K562 (cell line): ENCODE data around the gene SPIB. TPM values are rescaled to one million over a fixed set of nuclear protein-coding genes. Genes with fewer than 3 reads are reported as not detected.
A peak's percentile ranks its signal among the peaks of the same experiment; 100 is the strongest.

Experiments
- E2F6 ChIP-seq, 2 experiments: IDR thresholded peaks; 2 replicates each; pipeline ENCODE4 v1.6.1; 2011; ENCODE audit warnings: borderline replicate concordance in 1 of 2, control low read depth in 1 of 2, low read depth in 1 of 2, low read length in 1 of 2, mild to moderate bottlenecking in 1 of 2, mixed read lengths in 1 of 2, moderate library complexity in 1 of 2; ENCODE audit not compliant: insufficient read depth in 1 of 2, insufficient read length in 1 of 2, poor library complexity in 1 of 2, severe bottlenecking in 1 of 2; ENCODE audit errors: extremely low read depth in 1 of 2
- ERF ChIP-seq: fragments of 450-650 bp; formaldehyde crosslinking; IDR thresholded peaks from 2 replicates; pipeline ENCODE4 v1.4.0; 2020; ENCODE audit warnings: mild to moderate bottlenecking, mixed read lengths
- EZH2 ChIP-seq: IDR thresholded peaks from 2 replicates; pipeline ENCODE4 v1.6.1; 2012; ENCODE audit warnings: low read depth, mild to moderate bottlenecking, inconsistent platforms, low read length, borderline replicate concordance
- GABPA ChIP-seq: fragments of 200-800 bp; sonication (Bioruptor generic); conservative IDR thresholded peaks from 2 replicates; pipeline ENCODE4 v1.6.1; 2016; ENCODE audit warnings: low read depth, missing genetic modification characterization, missing compliant biosample characterization
- NR2C2 ChIP-seq, 2 experiments: fragments of 200-800 bp in 1 of 2; sonication (Bioruptor generic) in 1 of 2; sonication (generic) in 1 of 2; formaldehyde crosslinking in 1 of 2; IDR thresholded peaks; 2 replicates each; pipeline versions ENCODE4 v1.6.1 to v1.8.0; 2016 to 2022; ENCODE audit warnings: mild to moderate bottlenecking in 1 of 2, missing compliant biosample characterization in 1 of 2, missing genetic modification characterization in 1 of 2, missing genetic modification reagents in 1 of 2
- PRDM10 ChIP-seq: fragments of 450-650 bp; IDR thresholded peaks from 2 replicates; pipeline ENCODE4 v1.6.1; 2018; ENCODE audit not compliant: partially characterized antibody
- PYGO2 ChIP-seq: fragments of 450-650 bp; IDR thresholded peaks from 2 replicates; pipeline ENCODE4 v1.6.1; 2016; ENCODE audit warnings: mild to moderate bottlenecking, missing genetic modification characterization, moderate library complexity, missing compliant biosample characterization
- RAD21 ChIP-seq, 2 experiments: fragments of 250-450 bp in 1 of 2; fragments of 450-650 bp in 1 of 2; sonication (Bioruptor Pico) in 1 of 2; formaldehyde crosslinking in 1 of 2; IDR thresholded peaks in 1 of 2; conservative IDR thresholded peaks in 1 of 2; 2 replicates each; pipeline versions ENCODE4 v1.4.0 to v1.8.0; 2020 to 2022; ENCODE audit warnings: mild to moderate bottlenecking in 2 of 2, moderate library complexity in 1 of 2
- RBM15 ChIP-seq: fragments of 200-400 bp; formaldehyde crosslinking; IDR thresholded peaks from 2 replicates; pipeline ENCODE4 v1.6.1; 2018; ENCODE audit warnings: mild to moderate bottlenecking, low read length, moderate library complexity; ENCODE audit not compliant: insufficient read depth
- TCF15 ChIP-seq: fragments of 250-450 bp; sonication (Bioruptor Pico); IDR thresholded peaks from 2 replicates; pipeline ENCODE4 v1.8.0; 2022; ENCODE audit warnings: moderate library complexity, mild to moderate bottlenecking, inconsistent platforms
- TCF3 ChIP-seq: sonication (generic); formaldehyde crosslinking; IDR thresholded peaks from 2 replicates; pipeline ENCODE4 v1.4.0; 2020; ENCODE audit warnings: mild to moderate bottlenecking, missing genetic modification reagents
- TGIF2 ChIP-seq: sonication (generic); formaldehyde crosslinking; IDR thresholded peaks from 2 replicates; pipeline ENCODE4 v1.8.1; 2022; ENCODE audit warnings: mild to moderate bottlenecking, missing genetic modification reagents, moderate library complexity
- TSC22D4 ChIP-seq: fragments of 450-650 bp; IDR thresholded peaks from 2 replicates; pipeline ENCODE4 v1.6.1; 2016; ENCODE audit warnings: missing genetic modification characterization, missing biosample characterization, control low read depth
- ZNF24 ChIP-seq: fragments of 450-650 bp; IDR thresholded peaks from 2 replicates; pipeline ENCODE4 v1.6.1; 2016
- ZNF639 ChIP-seq, 2 experiments: fragments of 200-800 bp in 1 of 2; sonication (Bioruptor generic) in 1 of 2; sonication (generic) in 1 of 2; formaldehyde crosslinking in 1 of 2; IDR thresholded peaks in 1 of 2; conservative IDR thresholded peaks in 1 of 2; 2 replicates each; pipeline versions ENCODE4 v1.5.0 to v1.6.1; 2016 to 2020; ENCODE audit warnings: missing compliant biosample characterization in 1 of 2, missing genetic modification characterization in 1 of 2, missing genetic modification reagents in 1 of 2
- polyA plus RNA-seq, 8 experiments: library from polyadenylated mRNA; depleted of rRNA in 4 of 8; stranded (reverse) in 5 of 8; unstranded in 3 of 8; fragments of >200 nt; fragmentation: Nextera tagmentation in 2 of 8; fragmentation: Illumina TruSeq in 1 of 8; extraction: Ambion mirVana in 2 of 8; extraction: Trizol in 1 of 8; gene quantifications; 2 replicates each; pipeline versions ENCODE4 v1.2.1 to v1.2.3, GENCODE V29; 2011 to 2014; ENCODE audit warnings: inconsistent platforms in 1 of 8, missing spikeins in 1 of 8
- total RNA-seq, 7 experiments: library from RNA; depleted of rRNA in 6 of 7; stranded (reverse); fragments of >200 nt in 6 of 7; fragmentation: Illumina TruSeq in 2 of 7; extraction: Trizol in 2 of 7; gene quantifications; 2 replicates each; pipeline versions ENCODE4 v1.2.1 to v1.2.3, GENCODE V29; 2011 to 2021; ENCODE audit warnings: low replicate concordance in 1 of 7
- TF ChIP-seq, protein P1 (sequence below): sonication (generic); formaldehyde crosslinking; IDR thresholded peaks from 2 replicates; pipeline ENCODE4 v1.8.0; 2022; ENCODE audit warnings: mild to moderate bottlenecking, missing genetic modification reagents

SPIB gene
- total and polyA plus RNA-seq, 9 of the 15 experiments (the other 6 are each of a cell fraction or from before 2014, with no cell fraction given), result 0.06 to 1.0 (median 0.43) TPM; not detected in 1

DNA sequence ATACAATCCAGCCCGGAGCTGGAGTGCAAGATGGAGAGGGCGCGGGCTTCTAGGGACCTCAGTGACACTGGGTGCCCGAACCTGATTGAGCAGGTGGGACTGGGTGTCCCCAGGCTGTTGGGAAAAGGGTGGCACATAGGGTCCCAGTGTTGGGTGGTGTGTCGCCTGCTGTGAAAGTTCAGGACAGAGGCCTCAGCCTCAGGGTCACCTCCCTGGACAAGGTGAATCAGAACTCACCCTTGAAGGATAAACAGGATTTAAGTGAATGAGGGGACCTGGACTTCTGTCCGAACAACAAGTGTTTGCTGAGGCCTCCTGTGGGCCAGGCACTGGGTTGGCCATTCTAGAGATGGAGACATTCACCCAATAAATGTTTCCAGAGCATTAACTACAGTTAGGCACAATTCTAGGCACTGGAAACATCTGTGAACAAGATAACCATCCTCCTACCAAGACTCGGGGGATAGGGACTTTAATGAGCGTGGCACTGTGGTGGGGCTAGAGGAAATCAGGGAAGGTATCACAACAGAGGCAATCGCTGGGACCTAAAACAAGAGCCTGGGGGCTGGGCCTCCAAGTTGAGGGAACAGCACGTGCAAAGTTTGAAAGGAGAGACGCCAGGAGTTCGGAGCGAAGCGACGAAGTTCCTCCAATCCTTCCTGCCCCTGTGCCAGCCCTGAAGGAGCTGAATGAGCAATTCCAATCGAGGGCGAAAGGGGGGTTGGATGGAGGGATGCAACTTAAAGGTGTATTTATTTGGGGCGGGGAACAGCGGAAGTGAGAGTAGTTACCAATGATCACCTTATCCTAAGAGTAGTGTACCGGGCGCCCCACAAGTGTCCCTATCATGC lies 35.5 kb upstream of the SPIB start (continued):
- no peak for TF ChIP-seq TCF15 (CRISPR knock-in tag)
- TF ChIP-seq ZNF24, result no peak
- TF ChIP-seq EZH2, result no peak
- TF ChIP-seq RBM15, result no peak
- TF ChIP-seq ZNF639 (CRISPR knock-in tag; conservative IDR thresholded peaks at IDR 0.05 in 1 of 2, IDR thresholded peaks at IDR 0.05 in 1 of 2), result no peak
- TF ChIP-seq TSC22D4 (tag), result no peak
- no peak for TF ChIP-seq PYGO2 (tag)
- TF ChIP-seq ERF (CRISPR knock-in tag), result no peak
- TF ChIP-seq TGIF2, result no peak
- TF ChIP-seq TCF3, result 0 out of 2 replicates have a peak, but pooled peaks have one; percentile 3
- TF ChIP-seq E2F6 (IDR thresholded peaks at IDR 0.05; ENCODE audit: borderline replicate concordance in 1 of 2, extremely low read depth in 1 of 2, insufficient read depth in 1 of 2, insufficient read length in 1 of 2, low read depth in 1 of 2, low read length in 1 of 2, poor library complexity in 1 of 2, severe bottlenecking in 1 of 2), result peak; percentile 36 to 79
- no peak for TF ChIP-seq GABPA (tag)
- no peak for TF ChIP-seq RAD21 (CRISPR knock-in tag; conservative IDR thresholded peaks at IDR 0.05 in 1 of 2, IDR thresholded peaks at IDR 0.05 in 1 of 2)
- no peak for TF ChIP-seq NR2C2 (CRISPR knock-in tag; IDR thresholded peaks at IDR 0.05)
- no peak for TF ChIP-seq NR2C2 (tag; IDR thresholded peaks at IDR 0.05)
- TF ChIP-seq PRDM10, result no peak
- TF ChIP-seq, protein P1, sequence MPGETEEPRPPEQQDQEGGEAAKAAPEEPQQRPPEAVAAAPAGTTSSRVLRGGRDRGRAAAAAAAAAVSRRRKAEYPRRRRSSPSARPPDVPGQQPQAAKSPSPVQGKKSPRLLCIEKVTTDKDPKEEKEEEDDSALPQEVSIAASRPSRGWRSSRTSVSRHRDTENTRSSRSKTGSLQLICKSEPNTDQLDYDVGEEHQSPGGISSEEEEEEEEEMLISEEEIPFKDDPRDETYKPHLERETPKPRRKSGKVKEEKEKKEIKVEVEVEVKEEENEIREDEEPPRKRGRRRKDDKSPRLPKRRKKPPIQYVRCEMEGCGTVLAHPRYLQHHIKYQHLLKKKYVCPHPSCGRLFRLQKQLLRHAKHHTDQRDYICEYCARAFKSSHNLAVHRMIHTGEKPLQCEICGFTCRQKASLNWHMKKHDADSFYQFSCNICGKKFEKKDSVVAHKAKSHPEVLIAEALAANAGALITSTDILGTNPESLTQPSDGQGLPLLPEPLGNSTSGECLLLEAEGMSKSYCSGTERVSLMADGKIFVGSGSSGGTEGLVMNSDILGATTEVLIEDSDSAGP (CRISPR knock-in tag), result no peak
